Neural progenitor cell (in vitro differentiated cells): ENCODE measurements around the gene RGS10.

Experiments used
- EZH2 ChIP-seq: fragments of 200-600 bp; sonication (generic); IDR thresholded peaks from 2 replicates; pipeline ENCODE4 v1.6.1; 2017; ENCODE audit warnings: antibody characterized with exemption, mild to moderate bottlenecking, moderate library complexity
- EZH2phosphoT487 ChIP-seq: fragments of 200-600 bp; sonication (generic); IDR thresholded peaks from 2 replicates; pipeline ENCODE4 v1.6.1; 2017; ENCODE audit warnings: antibody characterized with exemption
- TF ChIP-seq, protein P1 (sequence below): fragments of 200-600 bp; sonication (generic); IDR thresholded peaks from 2 replicates; pipeline ENCODE4 v1.5.1; 2017; ENCODE audit warnings: antibody characterized with exemption, mild to moderate bottlenecking

GRCh38 chr10:119500821-119501220 lies 41.7 kb downstream of the RGS10 start:
- TF ChIP-seq, protein P1, sequence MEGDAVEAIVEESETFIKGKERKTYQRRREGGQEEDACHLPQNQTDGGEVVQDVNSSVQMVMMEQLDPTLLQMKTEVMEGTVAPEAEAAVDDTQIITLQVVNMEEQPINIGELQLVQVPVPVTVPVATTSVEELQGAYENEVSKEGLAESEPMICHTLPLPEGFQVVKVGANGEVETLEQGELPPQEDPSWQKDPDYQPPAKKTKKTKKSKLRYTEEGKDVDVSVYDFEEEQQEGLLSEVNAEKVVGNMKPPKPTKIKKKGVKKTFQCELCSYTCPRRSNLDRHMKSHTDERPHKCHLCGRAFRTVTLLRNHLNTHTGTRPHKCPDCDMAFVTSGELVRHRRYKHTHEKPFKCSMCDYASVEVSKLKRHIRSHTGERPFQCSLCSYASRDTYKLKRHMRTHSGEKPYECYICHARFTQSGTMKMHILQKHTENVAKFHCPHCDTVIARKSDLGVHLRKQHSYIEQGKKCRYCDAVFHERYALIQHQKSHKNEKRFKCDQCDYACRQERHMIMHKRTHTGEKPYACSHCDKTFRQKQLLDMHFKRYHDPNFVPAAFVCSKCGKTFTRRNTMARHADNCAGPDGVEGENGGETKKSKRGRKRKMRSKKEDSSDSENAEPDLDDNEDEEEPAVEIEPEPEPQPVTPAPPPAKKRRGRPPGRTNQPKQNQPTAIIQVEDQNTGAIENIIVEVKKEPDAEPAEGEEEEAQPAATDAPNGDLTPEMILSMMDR = no peak
- TF ChIP-seq EZH2 (no peak), EZH2phosphoT487 (no peak)
